Calu3 (cell line): Measurements from ENCODE around the gene LMF1. TPM values are rescaled to one million over a fixed set of nuclear protein-coding genes. Genes with fewer than 3 reads are reported as not detected.

Source experiments
- BruUV-seq: library from RNA; stranded (reverse); fragments of 400-500 nt; replicated peaks from 2 replicates; lab custom pipeline; 2021; lab: Mats Ljungman, UMichigan
- CTCF ChIA-PET: fragments of 300-600 bp; sonication (Branson Sonifier 250); formaldehyde crosslinking; loops from one replicate; lab custom pipeline; 2022; ENCODE audit warnings: antibody characterized with exemption; lab: Charles Lee
- DNase-seq: peaks from one replicate; pipeline ENCODE4 v3.0.0; 2022
- H3K27ac Mint-ChIP-seq: one replicate; pipeline ENCODE4 v1.8.0; 2022; ENCODE audit warnings: mixed read lengths; ENCODE audit not compliant: unreplicated experiment
- H3K27me3 Mint-ChIP-seq: one replicate; pipeline ENCODE4 v1.8.0; 2022; ENCODE audit warnings: mixed read lengths; ENCODE audit not compliant: unreplicated experiment
- H3K36me3 Mint-ChIP-seq: one replicate; pipeline ENCODE4 v1.8.0; 2022; ENCODE audit warnings: mild to moderate bottlenecking, moderate library complexity, mixed read lengths; ENCODE audit not compliant: insufficient read depth, unreplicated experiment
- H3K4me1 Mint-ChIP-seq: one replicate; pipeline ENCODE4 v1.8.0; 2022; ENCODE audit warnings: mild to moderate bottlenecking, low read depth, mixed read lengths; ENCODE audit not compliant: unreplicated experiment
- H3K4me3 Mint-ChIP-seq: one replicate; pipeline ENCODE4 v1.8.0; 2022; ENCODE audit warnings: mild to moderate bottlenecking, low read depth, moderate library complexity, mixed read lengths; ENCODE audit not compliant: unreplicated experiment
- H3K9me3 Mint-ChIP-seq: one replicate; pipeline ENCODE4 v1.8.0; 2022; ENCODE audit warnings: low read depth, mixed read lengths; ENCODE audit not compliant: unreplicated experiment
- CTCF ChIP-seq: fragments of 200-600 bp; IDR thresholded peaks from one replicate; pipeline ENCODE4 v1.8.0; 2022; ENCODE audit warnings: antibody characterized with exemption; ENCODE audit not compliant: unreplicated experiment
- intact Hi-C: fragments of 100-400 bp; cut with micrococcal nuclease; formaldehyde crosslinking; loops from one replicate; pipeline ENCODE4 v1.10.0; 2022; ENCODE audit not compliant: unreplicated experiment
- total RNA-seq: library from RNA; stranded (reverse); gene quantifications from 2 replicates; pipeline ENCODE4 v1.2.3, GENCODE V29; 2022

LMF1 gene
- total RNA-seq, 1 experiment from 2014 or later: 31.9 TPM

- peak overlapping the region; percentile 37 for H3K27ac Mint-ChIP-seq
- intact Hi-C loops: no loop called here
- CTCF ChIA-PET: no interaction called here
Measured at GRCh38 chr16:1018447-1019198, 47.8 kb upstream of the LMF1 start.

GRCh38 chr16:1014771-1015495, 44.1 kb upstream of the LMF1 start:
- no peak for DNase-seq
- Mint-ChIP-seq H3K4me1 (peaks cover 12% of the 10 kb centered on the region), H3K9me3 (no peaks in the 10 kb centered on the region), H3K27ac (no peak overlapping the region), H3K27me3 (peaks cover 97% of the 10 kb centered on the region), H3K36me3 (peaks cover 11% of the 10 kb centered on the region), H3K4me3 (no peak overlapping the region)
- no peak for TF ChIP-seq CTCF
- intact Hi-C loops: no loop called here
- no TSS peak for BruUV-seq
- CTCF ChIA-PET: interaction anchor here (0.7 kb wide), 1 partner anchor 31 kb away, joined by 3 read pairs; no protein-coding TSS in a partner anchor

More at GRCh38 chr16:1018447-1019198, 47.8 kb upstream of the LMF1 start:
- Mint-ChIP-seq H3K4me1 (peaks cover 12% of the 10 kb centered on the region), H3K9me3 (no peaks in the 10 kb centered on the region), H3K36me3 (peaks cover 11% of the 10 kb centered on the region), H3K4me3 (peak overlapping the region; percentile 54), H3K27me3 (peaks cover 99% of the 10 kb centered on the region)
- BruUV-seq: no TSS peak
- no peak for TF ChIP-seq CTCF
- DNase-seq: no peak

GRCh38 chr16:1014221-1014620, 43.4 kb upstream of the LMF1 start:
- no peak overlapping the region for H3K4me3 Mint-ChIP-seq
- H3K9me3 Mint-ChIP-seq: no peaks in the 10 kb centered on the region
- peaks cover 97% of the 10 kb centered on the region for H3K27me3 Mint-ChIP-seq
- BruUV-seq: no TSS peak
- CTCF ChIA-PET: interaction anchor here (0.7 kb wide), 1 partner anchor 31 kb away, joined by 3 read pairs; no protein-coding TSS in a partner anchor
- DNase-seq: no peak
- no peak overlapping the region for H3K27ac Mint-ChIP-seq
- peaks cover 9% of the 10 kb centered on the region for H3K4me1 Mint-ChIP-seq
- intact Hi-C loops: no loop called here
- no peak for TF ChIP-seq CTCF
- H3K36me3 Mint-ChIP-seq: peaks cover 9% of the 10 kb centered on the region

- no TSS peak for BruUV-seq
- CTCF ChIA-PET: no interaction called here
Measured at GRCh38 chr16:1013593-1013900, 42.8 kb upstream of the LMF1 start.

More at GRCh38 chr16:1013593-1013900, 42.8 kb upstream of the LMF1 start:
- intact Hi-C loops: no loop called here
- H3K27me3 Mint-ChIP-seq: peaks cover 97% of the 10 kb centered on the region
- TF ChIP-seq CTCF: no peak
- DNase-seq: no peak
- peaks cover 3% of the 10 kb centered on the region for H3K4me1 Mint-ChIP-seq
- no peak overlapping the region for H3K4me3 Mint-ChIP-seq
- peaks cover 3% of the 10 kb centered on the region for H3K36me3 Mint-ChIP-seq
- no peaks in the 10 kb centered on the region for H3K9me3 Mint-ChIP-seq
- H3K27ac Mint-ChIP-seq: no peak overlapping the region
